IPS-NIHi7 (cell line): ENCODE results near the gene SKI.

Experiments
- DNase-seq: peaks from one replicate; pipeline ENCODE4 v3.0.0; 2012; ENCODE audit warnings: mixed read lengths; ENCODE audit errors: extremely low spot score

Gene SKI

GRCh38 chr1:2339206-2340085 lies 111.3 kb downstream of the SKI start:
- DNase-seq, result no peak

- no peak for DNase-seq
Measured at GRCh38 chr1:2340086-2340917, 112.2 kb downstream of the SKI start.

- no peak for DNase-seq
Measured at GRCh38 chr1:2340918-2341254, 112.8 kb downstream of the SKI start.

GRCh38 chr1:2341706-2342383 lies 113.7 kb downstream of the SKI start:
- DNase-seq, result no peak

GRCh38 chr1:2342384-2343022 lies 114.4 kb downstream of the SKI start:
- no peak for DNase-seq

- no peak for DNase-seq
Measured at GRCh38 chr1:2343023-2343935, 115.2 kb downstream of the SKI start.

- DNase-seq, result no peak
Measured at GRCh38 chr1:2344121-2344681, 116.1 kb downstream of the SKI start.

GRCh38 chr1:2344744-2345296 lies 116.7 kb downstream of the SKI start:
- no peak for DNase-seq

GRCh38 chr1:2345297-2346075 lies 117.4 kb downstream of the SKI start:
- DNase-seq, result no peak

GRCh38 chr1:2346691-2347408 lies 118.7 kb downstream of the SKI start:
- no peak for DNase-seq

- DNase-seq, result no peak
Measured at GRCh38 chr1:2347409-2347785, 119.3 kb downstream of the SKI start.

- DNase-seq, result no peak
Measured at GRCh38 chr1:2347896-2348295, 119.8 kb downstream of the SKI start.

GRCh38 chr1:2348346-2349325 lies 120.5 kb downstream of the SKI start:
- no peak for DNase-seq

- DNase-seq, result no peak
Measured at GRCh38 chr1:2349806-2350205, 121.7 kb downstream of the SKI start.

GRCh38 chr1:2350501-2350900 lies 122.4 kb downstream of the SKI start:
- no peak for DNase-seq

GRCh38 chr1:2350911-2351655 lies 123.0 kb downstream of the SKI start:
- DNase-seq, result no peak

- no peak for DNase-seq
Measured at GRCh38 chr1:2351723-2352122, 123.6 kb downstream of the SKI start.
